K562 (cell line): ENCODE measurements around the gene VDAC1. TPM values are rescaled to one million over a fixed set of nuclear protein-coding genes. Genes with fewer than 3 reads are reported as not detected.
A peak's percentile ranks its signal among the peaks of the same experiment; 100 is the strongest.

ENCODE experiments used
- CLOCK ChIP-seq: fragments of 250-450 bp; sonication (Bioruptor Pico); IDR thresholded peaks from 2 replicates; pipeline ENCODE4 v1.4.0; 2020; ENCODE audit warnings: mild to moderate bottlenecking, moderate library complexity, borderline replicate concordance
- CREM ChIP-seq: IDR thresholded peaks from 2 replicates; pipeline ENCODE4 v1.6.1; 2014; ENCODE audit warnings: antibody characterized with exemption, low read depth
- HBP1 ChIP-seq: fragments of 450-650 bp; formaldehyde crosslinking; IDR thresholded peaks from 2 replicates; pipeline ENCODE4 v1.4.0; 2022; ENCODE audit warnings: missing genetic modification characterization
- HSF4 ChIP-seq: fragments of 250-450 bp; sonication (Bioruptor Pico); IDR thresholded peaks from 2 replicates; pipeline ENCODE4 v2.1.2; 2022; ENCODE audit warnings: mild to moderate bottlenecking, moderate library complexity, borderline replicate concordance
- ILF3 ChIP-seq: fragments of 450-650 bp; IDR thresholded peaks from 2 replicates; pipeline ENCODE4 v1.6.1; 2018; ENCODE audit warnings: antibody characterized with exemption, mild to moderate bottlenecking, moderate library complexity, borderline replicate concordance
- LCOR ChIP-seq: sonication (generic); formaldehyde crosslinking; IDR thresholded peaks from 2 replicates; pipeline ENCODE4 v1.8.0; 2022; ENCODE audit warnings: mild to moderate bottlenecking, missing genetic modification reagents
- NBN ChIP-seq: fragments of 450-650 bp; IDR thresholded peaks from 2 replicates; pipeline ENCODE4 v1.6.1; 2016; ENCODE audit warnings: low read depth, mild to moderate bottlenecking
- NR2C1 ChIP-seq, 2 experiments: fragments of 450-650 bp; IDR thresholded peaks; 2 replicates each; pipeline ENCODE4 v1.6.1; 2017; ENCODE audit warnings: mild to moderate bottlenecking in 2 of 2, antibody characterized with exemption in 1 of 2, inconsistent platforms in 1 of 2, missing compliant biosample characterization in 1 of 2, missing genetic modification characterization in 1 of 2
- PTBP1 ChIP-seq: fragments of 200-400 bp; formaldehyde crosslinking; IDR thresholded peaks from 2 replicates; pipeline ENCODE4 v1.6.1; 2017; ENCODE audit warnings: low read depth, low read length
- RBM34 ChIP-seq: fragments of 200-400 bp; formaldehyde crosslinking; IDR thresholded peaks from 2 replicates; pipeline ENCODE4 v1.6.1; 2018; ENCODE audit warnings: low read length, borderline replicate concordance; ENCODE audit not compliant: insufficient read depth
- SAP30 ChIP-seq: fragments of 200-600 bp; sonication (generic); IDR thresholded peaks from 2 replicates; pipeline ENCODE4 v1.6.1; 2012; ENCODE audit warnings: borderline replicate concordance, low read depth, mild to moderate bottlenecking, moderate library complexity, low read length, control low read depth, inconsistent platforms; ENCODE audit not compliant: insufficient read depth, poor library complexity, severe bottlenecking
- SUPT5H ChIP-seq: fragments of 450-650 bp; IDR thresholded peaks from 2 replicates; pipeline ENCODE4 v1.6.1; 2016
- ZNF124 ChIP-seq: sonication (generic); formaldehyde crosslinking; IDR thresholded peaks from 2 replicates; pipeline ENCODE4 v1.8.1; 2022; ENCODE audit warnings: missing genetic modification reagents
- ZNF24 ChIP-seq: fragments of 450-650 bp; IDR thresholded peaks from 2 replicates; pipeline ENCODE4 v1.6.1; 2016
- ZNF282 ChIP-seq: sonication (generic); formaldehyde crosslinking; IDR thresholded peaks from 2 replicates; pipeline ENCODE4 v1.8.1; 2023; ENCODE audit warnings: missing genetic modification reagents
- ZNF696 ChIP-seq: fragments of 250-450 bp; sonication (Bioruptor Pico); conservative IDR thresholded peaks from 2 replicates; pipeline ENCODE4 v1.4.0; 2020; ENCODE audit warnings: mild to moderate bottlenecking, moderate library complexity
- ZNF766 ChIP-seq: fragments of 200-800 bp; sonication (Bioruptor generic); conservative IDR thresholded peaks from 2 replicates; pipeline ENCODE4 v1.6.1; 2016; ENCODE audit warnings: missing genetic modification characterization, missing compliant biosample characterization
- polyA plus RNA-seq, 8 experiments: library from polyadenylated mRNA; depleted of rRNA in 4 of 8; stranded (reverse) in 5 of 8; unstranded in 3 of 8; fragments of >200 nt; fragmentation: Nextera tagmentation in 2 of 8; fragmentation: Illumina TruSeq in 1 of 8; extraction: Ambion mirVana in 2 of 8; extraction: Trizol in 1 of 8; gene quantifications; 2 replicates each; pipeline versions ENCODE4 v1.2.1 to v1.2.3, GENCODE V29; 2011 to 2014; ENCODE audit warnings: inconsistent platforms in 1 of 8, missing spikeins in 1 of 8
- total RNA-seq, 7 experiments: library from RNA; depleted of rRNA in 6 of 7; stranded (reverse); fragments of >200 nt in 6 of 7; fragmentation: Illumina TruSeq in 2 of 7; extraction: Trizol in 2 of 7; gene quantifications; 2 replicates each; pipeline versions ENCODE4 v1.2.1 to v1.2.3, GENCODE V29; 2011 to 2021; ENCODE audit warnings: low replicate concordance in 1 of 7
- TF ChIP-seq, protein P1 (sequence below), 2 experiments: IDR thresholded peaks; 2 replicates each; pipeline ENCODE4 v1.6.1; 2012; ENCODE audit warnings: improper control_type of control experiment in 2 of 2, low read depth in 2 of 2, low read length in 2 of 2, borderline replicate concordance in 1 of 2
- TF ChIP-seq, protein P2 (sequence below): fragments of 250-450 bp; sonication (Bioruptor Pico); IDR thresholded peaks from 2 replicates; pipeline ENCODE4 v1.9.0; 2021; ENCODE audit warnings: mild to moderate bottlenecking, inconsistent platforms

Gene VDAC1
- total and polyA plus RNA-seq, 9 of the 15 experiments (the other 6 are each of a cell fraction or from before 2014, with no cell fraction given) = 168 to 366 (median 293) TPM

DNA sequence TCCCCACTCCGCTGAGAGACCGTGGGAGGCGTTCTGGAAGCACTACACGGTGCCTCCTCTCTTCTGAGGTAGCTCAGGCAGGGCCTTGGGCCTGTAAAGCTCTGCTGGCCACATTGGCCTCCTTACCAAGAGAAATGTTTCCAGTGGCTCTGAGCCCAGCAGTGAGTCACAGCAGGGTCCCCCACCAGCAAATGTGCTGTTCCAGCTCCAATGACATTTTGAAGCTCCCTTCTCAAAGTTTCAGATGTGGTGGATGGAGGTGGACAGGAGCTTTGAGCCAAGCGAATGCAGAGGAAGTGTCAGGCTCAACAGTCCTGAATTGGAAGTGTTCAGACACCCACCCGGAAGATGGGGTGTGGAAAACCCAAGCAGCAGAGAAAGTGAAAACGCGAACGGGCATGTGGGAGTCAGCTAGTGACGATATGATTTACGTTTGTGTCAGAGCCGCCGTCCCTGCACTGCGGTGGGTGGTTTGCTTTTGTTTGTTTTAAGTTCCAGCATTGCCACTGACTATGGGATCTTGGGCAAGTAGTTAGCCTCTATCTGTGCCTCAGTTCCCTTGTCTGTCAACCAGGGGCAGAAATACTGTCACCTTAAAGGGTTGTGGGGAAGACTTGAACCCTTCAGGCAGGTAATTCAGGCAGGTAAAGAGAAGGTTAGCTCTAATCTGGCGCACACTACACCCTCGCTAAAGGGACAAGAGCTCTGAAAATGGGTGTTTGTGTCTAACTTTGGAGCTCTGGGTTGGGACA is 74.5 kb downstream of the VDAC1 start (continued):
- TF ChIP-seq ZNF766 (CRISPR knock-in tag) (peak; percentile 34), ZNF124 (no peak), ZNF282 (CRISPR knock-in tag) (no peak), ZNF696 (no peak), SUPT5H (no peak), ZNF24 (no peak), NR2C1 (IDR thresholded peaks at IDR 0.05) (no peak), NR2C1 (tag; IDR thresholded peaks at IDR 0.05) (0 out of 2 replicates have a peak, but pooled peaks have one; percentile 7), CLOCK (CRISPR knock-in tag) (no peak), NBN (no peak), RBM34 (no peak), LCOR (CRISPR knock-in tag) (peak; percentile 26; the same call in 1 of the 2 replicates), HSF4 (CRISPR knock-in tag) (no peak), ILF3 (no peak), PTBP1 (no peak), HBP1 (CRISPR knock-in tag) (no peak), SAP30 (no peak), CREM (peak; percentile 86)
- TF ChIP-seq, protein P1, sequence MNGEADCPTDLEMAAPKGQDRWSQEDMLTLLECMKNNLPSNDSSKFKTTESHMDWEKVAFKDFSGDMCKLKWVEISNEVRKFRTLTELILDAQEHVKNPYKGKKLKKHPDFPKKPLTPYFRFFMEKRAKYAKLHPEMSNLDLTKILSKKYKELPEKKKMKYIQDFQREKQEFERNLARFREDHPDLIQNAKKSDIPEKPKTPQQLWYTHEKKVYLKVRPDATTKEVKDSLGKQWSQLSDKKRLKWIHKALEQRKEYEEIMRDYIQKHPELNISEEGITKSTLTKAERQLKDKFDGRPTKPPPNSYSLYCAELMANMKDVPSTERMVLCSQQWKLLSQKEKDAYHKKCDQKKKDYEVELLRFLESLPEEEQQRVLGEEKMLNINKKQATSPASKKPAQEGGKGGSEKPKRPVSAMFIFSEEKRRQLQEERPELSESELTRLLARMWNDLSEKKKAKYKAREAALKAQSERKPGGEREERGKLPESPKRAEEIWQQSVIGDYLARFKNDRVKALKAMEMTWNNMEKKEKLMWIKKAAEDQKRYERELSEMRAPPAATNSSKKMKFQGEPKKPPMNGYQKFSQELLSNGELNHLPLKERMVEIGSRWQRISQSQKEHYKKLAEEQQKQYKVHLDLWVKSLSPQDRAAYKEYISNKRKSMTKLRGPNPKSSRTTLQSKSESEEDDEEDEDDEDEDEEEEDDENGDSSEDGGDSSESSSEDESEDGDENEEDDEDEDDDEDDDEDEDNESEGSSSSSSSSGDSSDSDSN (IDR thresholded peaks at IDR 0.05; ENCODE audit: borderline replicate concordance in 1 of 2, low read depth in 2 of 2, low read length in 2 of 2) = no peak
- TF ChIP-seq, protein P2, sequence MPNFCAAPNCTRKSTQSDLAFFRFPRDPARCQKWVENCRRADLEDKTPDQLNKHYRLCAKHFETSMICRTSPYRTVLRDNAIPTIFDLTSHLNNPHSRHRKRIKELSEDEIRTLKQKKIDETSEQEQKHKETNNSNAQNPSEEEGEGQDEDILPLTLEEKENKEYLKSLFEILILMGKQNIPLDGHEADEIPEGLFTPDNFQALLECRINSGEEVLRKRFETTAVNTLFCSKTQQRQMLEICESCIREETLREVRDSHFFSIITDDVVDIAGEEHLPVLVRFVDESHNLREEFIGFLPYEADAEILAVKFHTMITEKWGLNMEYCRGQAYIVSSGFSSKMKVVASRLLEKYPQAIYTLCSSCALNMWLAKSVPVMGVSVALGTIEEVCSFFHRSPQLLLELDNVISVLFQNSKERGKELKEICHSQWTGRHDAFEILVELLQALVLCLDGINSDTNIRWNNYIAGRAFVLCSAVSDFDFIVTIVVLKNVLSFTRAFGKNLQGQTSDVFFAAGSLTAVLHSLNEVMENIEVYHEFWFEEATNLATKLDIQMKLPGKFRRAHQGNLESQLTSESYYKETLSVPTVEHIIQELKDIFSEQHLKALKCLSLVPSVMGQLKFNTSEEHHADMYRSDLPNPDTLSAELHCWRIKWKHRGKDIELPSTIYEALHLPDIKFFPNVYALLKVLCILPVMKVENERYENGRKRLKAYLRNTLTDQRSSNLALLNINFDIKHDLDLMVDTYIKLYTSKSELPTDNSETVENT = no peak
